ENCODE results near the gene CHERP.
"Not testable (repeated sequence)": the region's sequence is repeated elsewhere in the genome, so short reads cannot be mapped to it uniquely, and the experiment has no call there.

Gene CHERP

DNA sequence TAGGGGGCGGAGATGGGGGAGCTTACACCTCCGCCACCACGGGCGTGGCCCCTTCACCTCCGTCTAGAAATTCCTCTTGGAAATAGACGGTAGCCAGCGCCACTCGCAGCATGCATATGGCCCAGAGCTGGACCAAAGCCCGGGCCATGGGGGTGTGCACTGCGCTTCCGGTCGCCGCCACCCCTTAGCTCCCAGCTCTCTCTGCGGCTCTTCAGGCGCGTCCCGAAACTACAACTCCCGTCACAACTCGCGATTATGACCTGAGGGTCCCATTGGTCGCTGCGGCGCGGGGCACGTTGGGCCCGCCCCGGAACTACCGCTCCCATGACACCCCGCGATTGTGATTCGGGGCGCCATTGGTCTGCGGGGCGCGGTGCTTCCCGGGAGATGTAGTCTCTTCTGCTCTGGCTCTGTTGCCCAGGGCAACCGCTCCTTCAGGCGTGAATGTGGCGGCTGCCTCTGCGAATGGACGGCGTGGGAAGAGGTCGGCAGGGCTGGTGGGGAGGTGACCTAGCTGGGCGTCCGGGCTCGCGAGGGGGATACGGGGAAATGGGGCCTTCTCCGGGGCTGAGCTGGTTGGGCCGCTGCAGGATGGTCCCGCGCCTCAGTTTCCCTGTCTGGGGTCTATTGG, 46.1 kb downstream of the CHERP start, which contains the start of the genes C19orf44 and CALR3:
TSS of gene C19orf44 (plus strand) at position 413 of the 631 bp plus-strand sequence. CDS start 4,399 bp downstream, outside the sequence.
TSS of gene CALR3 (minus strand) at position 186 of the 631 bp plus-strand sequence. CDS start at position 148, 38 bp downstream.
- H3K4me3 Mint-ChIP-seq: peak within 1 kb of the TSS; percentile 95
- H3K9me3 Mint-ChIP-seq: no peaks in the 10 kb centered on the region
- H3K27ac Mint-ChIP-seq: peak within 1 kb of the TSS; percentile 87
- peaks cover 13% of the 10 kb centered on the region for H3K4me1 Mint-ChIP-seq
- peaks cover 1% of the 10 kb centered on the region for H3K36me3 Mint-ChIP-seq
- no peaks in the 10 kb centered on the region for H3K27me3 Mint-ChIP-seq

DNA sequence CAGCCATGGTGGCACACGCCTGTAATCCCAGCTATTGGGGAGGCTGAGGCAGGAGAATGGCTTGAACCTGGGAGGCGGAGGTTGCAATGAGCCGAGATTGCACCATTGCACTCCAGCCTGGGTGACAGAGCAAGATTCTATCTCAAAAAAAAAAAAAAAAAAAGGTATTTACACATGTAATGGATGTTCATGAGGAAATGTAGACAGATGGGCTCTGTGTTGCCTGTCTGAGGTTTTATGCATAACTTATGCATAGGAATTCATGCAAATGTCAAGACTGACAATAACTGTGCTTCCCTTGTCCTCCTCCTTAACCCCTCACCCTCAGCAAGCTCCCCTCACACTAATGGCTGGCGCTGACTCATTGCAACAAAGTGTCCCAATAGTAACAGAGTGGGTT, 55.8 kb downstream of the CHERP start:
- not testable (repeated sequence) for H3K27me3 Mint-ChIP-seq, H3K9me3 Mint-ChIP-seq, H3K4me3 Mint-ChIP-seq, H3K4me1 Mint-ChIP-seq, H3K36me3 Mint-ChIP-seq, H3K27ac Mint-ChIP-seq

DNA sequence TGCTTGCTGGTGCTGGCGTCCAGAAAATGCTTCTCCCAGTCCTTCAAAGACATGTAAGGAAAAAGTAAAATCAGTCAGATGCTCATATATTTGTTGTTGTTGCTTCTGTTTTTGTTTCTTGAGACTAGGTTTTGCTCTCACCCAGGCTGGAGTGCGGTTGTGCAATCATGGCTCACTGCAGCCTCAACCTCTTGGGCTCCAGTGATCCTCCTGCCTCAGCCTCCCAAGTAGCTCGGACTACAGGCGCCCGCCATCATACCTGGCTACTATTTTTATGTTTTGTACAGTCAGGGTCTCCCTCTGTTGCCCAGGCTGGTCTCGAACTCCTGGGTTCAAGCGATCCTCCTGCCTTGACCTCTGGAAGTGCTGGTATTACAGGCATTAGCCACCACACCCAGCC, 59.5 kb downstream of the CHERP start:
- Mint-ChIP-seq H3K27me3 (no peaks in the 10 kb centered on the region), H3K36me3 (no peaks in the 10 kb centered on the region), H3K4me1 (no peaks in the 10 kb centered on the region), H3K4me3 (no peak overlapping the region), H3K27ac (no peak overlapping the region), H3K9me3 (no peaks in the 10 kb centered on the region)

DNA sequence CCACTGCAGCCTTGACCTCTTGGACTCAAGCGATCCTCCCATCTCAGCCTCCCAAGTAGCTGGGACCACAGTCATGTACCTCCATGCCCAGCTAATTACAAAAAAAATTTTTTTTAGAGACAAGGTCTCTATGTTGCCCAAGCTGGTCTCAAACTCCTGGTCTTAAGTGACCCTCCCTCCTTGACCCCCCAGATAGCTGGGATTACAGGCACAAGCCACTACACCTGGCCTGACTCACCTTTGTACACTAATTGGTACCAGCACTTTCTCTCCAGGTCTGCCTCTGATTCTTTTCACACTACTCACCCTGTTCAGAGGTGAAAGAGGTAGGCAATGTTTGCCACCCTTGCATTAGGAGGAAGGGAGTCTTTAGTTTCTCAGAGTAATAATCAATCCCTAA, 64.9 kb downstream of the CHERP start:
- H3K4me1 Mint-ChIP-seq: no peaks in the 10 kb centered on the region
- no peaks in the 10 kb centered on the region for H3K27me3 Mint-ChIP-seq
- H3K9me3 Mint-ChIP-seq: no peaks in the 10 kb centered on the region
- no peak overlapping the region for H3K4me3 Mint-ChIP-seq
- H3K36me3 Mint-ChIP-seq: no peaks in the 10 kb centered on the region
- H3K27ac Mint-ChIP-seq: peak overlapping the region; percentile 46

DNA sequence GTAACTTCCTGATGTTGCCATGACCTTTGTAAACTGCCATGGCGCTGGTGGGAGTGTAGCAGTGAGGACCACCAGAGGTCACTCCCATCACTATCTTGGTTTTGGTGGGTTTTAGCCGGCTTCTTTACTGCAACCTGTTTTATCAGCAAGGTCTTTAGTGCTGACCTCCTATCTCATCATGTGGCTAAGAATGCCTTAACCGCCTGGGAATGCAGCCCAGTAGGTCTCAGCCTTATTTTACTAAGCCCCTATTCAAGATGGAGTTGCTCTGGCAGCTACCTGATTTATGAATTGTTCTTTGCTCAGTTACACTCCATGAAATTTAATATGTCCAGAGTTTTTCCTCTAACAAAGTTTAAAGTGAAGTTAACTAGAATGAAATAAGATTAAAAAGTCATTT, 65.8 kb downstream of the CHERP start:
- no peaks in the 10 kb centered on the region for H3K27me3 Mint-ChIP-seq

DNA sequence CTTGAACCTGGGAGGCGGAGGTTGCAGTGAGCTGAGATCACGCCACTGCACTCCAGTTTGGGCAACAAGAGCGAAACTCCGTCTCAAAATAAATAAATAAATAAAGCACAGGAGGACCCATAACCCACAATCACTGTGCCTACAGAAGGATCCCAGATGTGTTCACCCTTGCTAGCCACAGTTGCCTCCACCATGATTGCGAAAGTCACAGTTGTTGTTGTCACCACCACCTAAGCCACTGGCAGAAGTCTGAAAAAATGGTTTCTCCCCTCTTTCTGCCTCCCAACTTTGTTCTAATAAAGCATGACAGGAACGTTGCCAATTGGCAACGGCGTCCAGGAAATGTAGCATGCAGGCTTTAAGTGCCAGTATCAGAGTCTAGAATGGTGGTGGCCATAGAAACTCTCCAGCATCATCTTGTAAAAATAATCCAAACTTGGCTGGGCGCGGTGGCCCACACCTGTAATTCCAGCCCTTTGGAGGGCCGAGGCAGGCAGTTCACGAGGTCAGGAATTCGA, 68.3 kb downstream of the CHERP start:
- Mint-ChIP-seq H3K27me3 (no peaks in the 10 kb centered on the region), H3K4me1 (peaks cover 21% of the 10 kb centered on the region), H3K36me3 (peaks cover 1% of the 10 kb centered on the region), H3K9me3 (no peaks in the 10 kb centered on the region), H3K27ac (no peak overlapping the region), H3K4me3 (no peak overlapping the region)

More for the DNA sequence above, 65.8 kb downstream of the CHERP start:
- Mint-ChIP-seq H3K4me1 (no peaks in the 10 kb centered on the region), H3K36me3 (no peaks in the 10 kb centered on the region), H3K4me3 (no peak overlapping the region), H3K9me3 (no peaks in the 10 kb centered on the region), H3K27ac (no peak overlapping the region)

DNA sequence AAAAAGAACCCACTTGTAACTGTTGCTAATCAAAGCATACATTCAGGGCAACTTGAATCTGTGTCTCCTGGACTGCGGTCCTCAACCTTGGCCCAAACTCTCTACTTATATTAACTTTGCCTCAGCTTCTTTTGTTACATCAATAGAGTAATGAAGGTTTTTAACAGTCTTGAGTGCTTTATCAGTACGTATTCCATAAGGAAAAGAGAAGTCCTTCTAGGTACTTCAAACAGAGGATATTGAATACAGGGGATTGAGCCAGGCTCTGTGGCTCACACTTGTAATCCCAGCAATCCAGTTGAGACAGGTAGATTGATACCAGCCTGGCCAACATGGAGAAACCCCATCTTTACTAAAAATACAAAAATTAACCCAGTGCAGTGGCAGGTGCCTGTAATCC, 69.2 kb downstream of the CHERP start:
- Mint-ChIP-seq H3K27ac (no peak overlapping the region), H3K9me3 (no peaks in the 10 kb centered on the region), H3K4me1 (peaks cover 28% of the 10 kb centered on the region), H3K36me3 (peaks cover 1% of the 10 kb centered on the region), H3K27me3 (no peaks in the 10 kb centered on the region), H3K4me3 (peak overlapping the region; percentile 68)

DNA sequence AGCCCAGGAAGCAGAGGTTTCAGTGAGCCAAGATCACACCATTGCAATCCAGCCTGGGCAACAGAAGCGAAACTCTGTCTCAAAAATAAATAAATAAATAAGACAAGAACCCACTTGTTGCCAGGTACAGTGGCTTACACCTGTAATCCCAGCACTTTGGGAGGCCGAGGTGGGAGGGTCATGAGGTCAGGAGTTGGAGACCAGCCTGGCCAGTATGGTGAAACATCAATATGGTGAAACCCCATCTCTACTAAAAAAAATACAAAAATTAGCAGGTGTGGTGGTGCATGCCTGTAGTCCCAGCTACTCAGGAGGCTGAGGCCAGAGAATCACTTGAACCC, 69.7 kb downstream of the CHERP start:
- H3K36me3 Mint-ChIP-seq, H3K9me3 Mint-ChIP-seq, H3K27me3 Mint-ChIP-seq, H3K27ac Mint-ChIP-seq: not testable (repeated sequence)
- Mint-ChIP-seq H3K4me1 (peaks cover 32% of the 10 kb centered on the region), H3K4me3 (peak overlapping the region; percentile 80)

DNA sequence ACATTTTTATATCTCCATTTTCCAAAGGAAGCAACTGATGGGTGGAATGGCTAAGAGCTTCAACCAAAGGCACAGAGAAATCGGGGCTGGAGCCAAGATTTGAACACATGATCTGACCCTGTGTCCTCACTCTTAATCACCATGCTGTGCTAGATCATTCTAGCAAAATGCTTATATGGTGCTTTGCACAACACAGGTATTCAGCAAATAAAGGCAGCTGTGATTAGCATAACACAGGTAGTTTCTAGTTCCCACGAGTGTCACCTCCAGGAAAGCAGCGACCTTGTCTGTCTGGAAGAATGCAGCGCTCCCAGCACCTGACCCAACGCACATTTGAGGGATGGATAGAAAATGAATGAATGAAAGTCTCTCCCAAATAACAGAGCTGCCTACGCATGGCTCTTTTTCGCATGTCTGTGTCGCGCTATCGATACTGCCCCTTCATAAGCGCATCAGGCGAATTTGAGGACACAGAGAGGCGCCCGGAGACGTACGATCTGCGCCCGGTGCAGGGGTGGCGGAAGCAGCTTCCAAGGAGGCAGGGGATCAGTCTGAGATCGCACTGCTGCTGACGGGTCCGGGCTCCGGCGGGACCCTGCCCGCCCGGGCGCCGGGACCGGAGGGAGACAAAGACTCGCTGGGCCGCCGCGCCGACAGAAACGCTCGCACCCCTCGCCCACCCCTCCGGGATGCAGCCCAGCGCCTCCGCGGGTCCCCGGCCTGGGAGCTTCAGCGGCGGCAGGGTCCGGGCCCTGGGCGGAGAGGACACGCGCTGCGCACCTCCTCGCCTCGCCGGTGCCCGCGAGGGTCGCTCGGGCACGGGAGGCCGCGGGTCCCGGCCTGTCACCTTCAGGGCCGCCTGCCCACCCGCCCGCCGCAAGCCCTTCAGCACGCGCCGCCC, 71.1 kb downstream of the CHERP start:
- Mint-ChIP-seq H3K4me3 (peak overlapping the region; percentile 88), H3K4me1 (peaks cover 43% of the 10 kb centered on the region)

DNA sequence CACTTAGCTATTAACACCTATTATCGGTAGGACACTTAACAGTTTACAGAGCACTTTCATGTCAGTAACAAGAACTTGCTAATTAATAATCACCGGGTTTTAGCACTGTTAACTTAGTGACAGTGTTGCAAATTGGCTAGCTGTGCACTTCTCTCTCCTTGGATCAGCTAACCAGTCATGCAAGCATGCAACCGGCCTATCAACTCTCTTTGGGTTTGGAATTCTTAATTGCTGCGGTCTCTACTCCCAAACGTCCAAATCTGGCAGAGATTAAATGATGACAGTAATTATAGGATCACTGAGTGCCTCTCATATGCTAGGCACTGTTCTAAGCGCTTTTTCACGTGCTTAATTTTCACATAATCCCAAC, 71.7 kb downstream of the CHERP start:
- H3K36me3 Mint-ChIP-seq: peaks cover 4% of the 10 kb centered on the region
- H3K27me3 Mint-ChIP-seq: no peaks in the 10 kb centered on the region
- H3K27ac Mint-ChIP-seq: no peak overlapping the region
- peaks cover 47% of the 10 kb centered on the region for H3K4me1 Mint-ChIP-seq
- no peaks in the 10 kb centered on the region for H3K9me3 Mint-ChIP-seq
- peak overlapping the region; percentile 88 for H3K4me3 Mint-ChIP-seq

More for the DNA sequence above, 71.1 kb downstream of the CHERP start:
- H3K27me3 Mint-ChIP-seq: no peaks in the 10 kb centered on the region
- peaks cover 3% of the 10 kb centered on the region for H3K36me3 Mint-ChIP-seq
- H3K9me3 Mint-ChIP-seq: no peaks in the 10 kb centered on the region
- no peak overlapping the region for H3K27ac Mint-ChIP-seq
